K562 (cell line): Measurements from ENCODE around the gene LTA. TPM values are rescaled to one million over a fixed set of nuclear protein-coding genes. Genes with fewer than 3 reads are reported as not detected.

ENCODE experiments used
- ATAC-seq: fragments of 200-7000 bp; cut with Tn5 transposase; 3 replicates; pipeline ENCODE4 v1.9.1; 2020; ENCODE audit warnings: moderate library complexity
- BruUV-seq: library from RNA; stranded (reverse); fragments of 400-500 nt; replicated peaks from 2 replicates; lab custom pipeline; 2021; lab: Mats Ljungman, UMichigan
- CTCF ChIA-PET: fragments of 300-600 bp; formaldehyde crosslinking; extraction: SDS; loops from one replicate; lab custom pipeline; 2021; ENCODE audit warnings: low intra/inter-chr PET ratio; lab: Yijun Ruan, JAX
- POLR2A ChIA-PET: fragments of 300-600, 350-650 bp; sonication (Branson Sonifier 250); formaldehyde crosslinking; extraction: SDS; loops from one replicate; lab custom pipeline; 2021; ENCODE audit warnings: antibody characterized with exemption, inconsistent platforms; lab: Yijun Ruan, JAX
- DNase-seq, 4 experiments: peaks; one replicate each; pipeline versions ENCODE4 v3.0.0 to v3.0.0-alpha.2; 2011 to 2018; ENCODE audit warnings: low spot score in 3 of 4, mixed read lengths in 3 of 4; ENCODE audit errors: extremely low read depth in 1 of 4
- FAIRE-seq: peaks from 2 replicates; lab custom pipeline; 2011; peaks lifted over from hg19 to GRCh38; lab: Jason Lieb, UNC
- H2AFZ ChIP-seq: 2 replicates; pipeline ENCODE4 v1.6.0; 2011; ENCODE audit warnings: low read depth, low read length, control low read depth, inconsistent platforms
- H3K27ac ChIP-seq: fragments of 200-600 bp; 3 replicates; pipeline ENCODE4 v1.8.0; 2011; ENCODE audit warnings: low read depth, mild to moderate bottlenecking, control low read depth, inconsistent platforms, low read length, moderate library complexity, mixed read lengths; ENCODE audit errors: extremely low read depth
- H3K27me3 ChIP-seq, 2 experiments: fragments of 300-600 bp in 1 of 2; 2 replicates in 1 of 2; 3 replicates in 1 of 2; pipeline versions ENCODE4 v1.6.0 to v1.8.0; 2011; ENCODE audit warnings: inconsistent platforms in 2 of 2, low read length in 2 of 2, mild to moderate bottlenecking in 1 of 2, mixed read lengths in 1 of 2, moderate library complexity in 1 of 2; ENCODE audit not compliant: control insufficient read depth in 2 of 2, insufficient read depth in 2 of 2
- H3K36me3 ChIP-seq: fragments of 300-600 bp; 3 replicates; pipeline ENCODE4 v1.8.0; 2011; ENCODE audit warnings: mild to moderate bottlenecking, low read length, inconsistent platforms; ENCODE audit not compliant: control insufficient read depth, insufficient read depth
- H3K4me1 ChIP-seq, 2 experiments: fragments of 200-600 bp in 1 of 2; replicated peaks in 1 of 2; 2 replicates in 1 of 2; 3 replicates in 1 of 2; pipeline versions ENCODE4 v1.5.1 to v1.8.0; 2011; ENCODE audit warnings: inconsistent platforms in 2 of 2, low read length in 2 of 2, mild to moderate bottlenecking in 1 of 2, mixed read lengths in 1 of 2, moderate library complexity in 1 of 2; ENCODE audit not compliant: control insufficient read depth in 2 of 2, insufficient read depth in 2 of 2
- H3K4me2 ChIP-seq: 2 replicates; pipeline ENCODE4 v1.6.1; 2011; ENCODE audit warnings: low read length, control low read depth, inconsistent platforms, mixed read lengths; ENCODE audit not compliant: insufficient read depth
- H3K4me3 ChIP-seq: fragments of 200-600 bp; sonication (generic), shearing (Covaris generic); 2 replicates; pipeline ENCODE4 v1.5.1; 2016; ENCODE audit warnings: control low read depth, inconsistent platforms
- H3K79me2 ChIP-seq: fragments of 200-600 bp; 3 replicates; pipeline ENCODE4 v1.8.0; 2011; ENCODE audit warnings: low read length, inconsistent platforms; ENCODE audit not compliant: control insufficient read depth, insufficient read depth
- H3K9ac ChIP-seq, 2 experiments: 2 replicates each; pipeline versions ENCODE4 v1.6.0 to v1.6.1; 2011; ENCODE audit warnings: low read depth in 2 of 2, low read length in 2 of 2, control low read depth in 1 of 2, inconsistent platforms in 1 of 2, mild to moderate bottlenecking in 1 of 2, mixed read lengths in 1 of 2; ENCODE audit not compliant: insufficient read depth in 1 of 2
- H3K9me1 ChIP-seq: one replicate; pipeline ENCODE4 v1.6.0; 2011; ENCODE audit warnings: inconsistent platforms, mild to moderate bottlenecking, low read length, moderate library complexity; ENCODE audit not compliant: control insufficient read depth, insufficient read depth
- H3K9me3 ChIP-seq: replicated peaks from 2 replicates; pipeline ENCODE4 v1.5.1; 2011; ENCODE audit warnings: low read depth, low read length, inconsistent platforms; ENCODE audit not compliant: control insufficient read depth, insufficient read depth
- H4K20me1 ChIP-seq: replicated peaks from 2 replicates; pipeline ENCODE4 v1.6.1; 2011; ENCODE audit warnings: low read length, inconsistent platforms, mixed read lengths; ENCODE audit not compliant: control insufficient read depth, insufficient read depth
- ATF4 ChIP-seq: fragments of 450-650 bp; formaldehyde crosslinking; IDR thresholded peaks from 2 replicates; pipeline ENCODE4 v1.4.0; 2022; ENCODE audit warnings: mild to moderate bottlenecking, moderate library complexity
- GATA2 ChIP-seq: sonication (generic); formaldehyde crosslinking; IDR thresholded peaks from 2 replicates; pipeline ENCODE4 v1.4.0; 2020; ENCODE audit warnings: mild to moderate bottlenecking, missing genetic modification reagents
- HBP1 ChIP-seq: fragments of 450-650 bp; formaldehyde crosslinking; IDR thresholded peaks from 2 replicates; pipeline ENCODE4 v1.4.0; 2022; ENCODE audit warnings: missing genetic modification characterization
- MAFF ChIP-seq: IDR thresholded peaks from 2 replicates; pipeline ENCODE4 v1.6.1; 2012; ENCODE audit warnings: low read length, improper control_type of control experiment
- MEIS2 ChIP-seq: fragments of 450-650 bp; IDR thresholded peaks from 2 replicates; pipeline ENCODE4 v1.6.1; 2014; ENCODE audit warnings: mild to moderate bottlenecking; ENCODE audit not compliant: partially characterized antibody
- PHF21A ChIP-seq: fragments of 450-650 bp; IDR thresholded peaks from 2 replicates; pipeline ENCODE4 v1.6.1; 2017; ENCODE audit warnings: low read depth, borderline replicate concordance
- PTRF ChIP-seq: fragments of 450-650 bp; IDR thresholded peaks from 2 replicates; pipeline ENCODE4 v1.6.1; 2016; ENCODE audit warnings: mild to moderate bottlenecking, missing genetic modification characterization, missing compliant biosample characterization
- PTTG1 ChIP-seq: fragments of 450-650 bp; IDR thresholded peaks from 2 replicates; pipeline ENCODE4 v1.6.1; 2016; ENCODE audit warnings: low read depth, mild to moderate bottlenecking, missing genetic modification characterization, missing compliant biosample characterization
- REST ChIP-seq, 2 experiments: fragments of 450-650 bp; formaldehyde crosslinking in 1 of 2; IDR thresholded peaks; 2 replicates each; pipeline versions ENCODE4 v1.4.0 to v1.6.1; 2014 to 2020; ENCODE audit warnings: mild to moderate bottlenecking in 2 of 2, borderline replicate concordance in 1 of 2, low read depth in 1 of 2
- ZNF24 ChIP-seq: fragments of 450-650 bp; IDR thresholded peaks from 2 replicates; pipeline ENCODE4 v1.6.1; 2016
- ZNF75A ChIP-seq: fragments of 450-650 bp; formaldehyde crosslinking; IDR thresholded peaks from 2 replicates; pipeline ENCODE4 v1.4.0; 2020; ENCODE audit warnings: mild to moderate bottlenecking
- WGBS: fragments of 100-300 bp; shearing (Covaris generic); methylation state at CpG from one replicate; pipeline ENCODE4 v1.1.6; 2016; ENCODE audit warnings: low coverage, mixed read lengths; ENCODE audit not compliant: insufficient coverage; ENCODE audit errors: missing lambda C conversion rate; 5-methylcytosine and 5-hydroxymethylcytosine counted together
- in situ Hi-C: fragments of 300-500 bp; cut with MboI; formaldehyde crosslinking; loops from 4 replicates; pipeline ENCODE4 v1.15.0; 2018; ENCODE audit warnings: inconsistent platforms, mixed read lengths
- intact Hi-C: fragments of 100-400 bp; cut with micrococcal nuclease; formaldehyde crosslinking; loops from 2 replicates; pipeline ENCODE4 v1.14.2; 2022
- polyA plus RNA-seq, 8 experiments: library from polyadenylated mRNA; depleted of rRNA in 4 of 8; stranded (reverse) in 5 of 8; unstranded in 3 of 8; fragments of >200 nt; fragmentation: Nextera tagmentation in 2 of 8; fragmentation: Illumina TruSeq in 1 of 8; extraction: Ambion mirVana in 2 of 8; extraction: Trizol in 1 of 8; gene quantifications; 2 replicates each; pipeline versions ENCODE4 v1.2.1 to v1.2.3, GENCODE V29; 2011 to 2014; ENCODE audit warnings: inconsistent platforms in 1 of 8, missing spikeins in 1 of 8
- total RNA-seq, 7 experiments: library from RNA; depleted of rRNA in 6 of 7; stranded (reverse); fragments of >200 nt in 6 of 7; fragmentation: Illumina TruSeq in 2 of 7; extraction: Trizol in 2 of 7; gene quantifications; 2 replicates each; pipeline versions ENCODE4 v1.2.1 to v1.2.3, GENCODE V29; 2011 to 2021; ENCODE audit warnings: low replicate concordance in 1 of 7

Gene LTA
- total and polyA plus RNA-seq, 9 of the 15 experiments (the other 6 are each of a cell fraction or from before 2014, with no cell fraction given), result 0.80 TPM; not detected in 8

- POLR2A ChIA-PET, result interaction anchor here (0.6 to 1.4 kb wide), 7 partner anchors 8 to 50 kb away, joined by 3 to 9 read pairs (median 3); no protein-coding TSS in a partner anchor
- Histone ChIP-seq H3K4me2 (no peak overlapping the region; the same call in 1 of the 2 replicates), H3K79me2 (no peaks in the 10 kb centered on the region), H4K20me1 (no peaks in the 10 kb centered on the region), H3K27me3 (no peaks in the 10 kb centered on the region), H3K9me1 (no peaks in the 10 kb centered on the region), H3K4me3 (no peak overlapping the region), H3K4me1 (peaks cover 0 to 27% of the 10 kb centered on the region in 2 experiments; a peak in 2 of 5 replicates), H3K9me3 (no peaks in the 10 kb centered on the region), H3K27ac (no peak overlapping the region), H3K9ac (no peak overlapping the region), H3K36me3 (no peaks in the 10 kb centered on the region), H2AFZ (no peak overlapping the region)
- intact Hi-C loops (no loop called here), in situ Hi-C loops (no loop called here)
- CTCF ChIA-PET, result no interaction called here
- no peak for ATAC-seq
- no peak for FAIRE-seq
- DNase-seq, result no peak
- 28% methylated on average over 8 of the region's 8 CpGs for WGBS
- no TSS peak for BruUV-seq
- TF ChIP-seq HBP1 (CRISPR knock-in tag), result peak; percentile 79; the same call in 1 of the 2 replicates
- no peak for TF ChIP-seq ATF4 (CRISPR knock-in tag)
- TF ChIP-seq MAFF, result no peak
- TF ChIP-seq PTRF (tag), result no peak
- TF ChIP-seq GATA2 (CRISPR knock-in tag), result peak; percentile 60; the same call in 1 of the 2 replicates
- TF ChIP-seq PTTG1, result no peak
- TF ChIP-seq REST (IDR thresholded peaks at IDR 0.05; ENCODE audit: borderline replicate concordance), result no peak
- no peak for TF ChIP-seq REST (CRISPR knock-in tag; IDR thresholded peaks at IDR 0.05; ENCODE audit: low read depth)
- TF ChIP-seq ZNF24, result peak; percentile 85
- TF ChIP-seq PHF21A, result no peak
- TF ChIP-seq MEIS2, result no peak
- TF ChIP-seq ZNF75A, result no peak
Measured at GRCh38 chr6:31575952-31576685, 4.0 kb downstream of the LTA start.
